NCI-H345 (cell line): Measurements from ENCODE around the gene GPR25.

Source experiments
- DNase-seq: peaks from one replicate; lab custom pipeline; 2025; lab: John Stamatoyannopoulos, UW

GPR25 gene

GRCh38 chr1:200912737-200913407 is 40.1 kb downstream of the GPR25 start:
- DNase-seq: no peak

GRCh38 chr1:200916152-200916551 is 43.4 kb downstream of the GPR25 start:
- DNase-seq: no peak

- DNase-seq: no peak
Measured at GRCh38 chr1:200916681-200917080, 43.9 kb downstream of the GPR25 start.

GRCh38 chr1:200917291-200917817 is 44.6 kb downstream of the GPR25 start:
- peak; percentile 56 for DNase-seq

GRCh38 chr1:200918006-200918405 is 45.2 kb downstream of the GPR25 start:
- no peak for DNase-seq

- DNase-seq: no peak
Measured at GRCh38 chr1:200919386-200919785, 46.6 kb downstream of the GPR25 start.

GRCh38 chr1:200921571-200922110 is 48.9 kb downstream of the GPR25 start:
- no peak for DNase-seq

GRCh38 chr1:200922406-200922805 is 49.6 kb downstream of the GPR25 start:
- no peak for DNase-seq

GRCh38 chr1:200923601-200924000 is 50.8 kb downstream of the GPR25 start:
- DNase-seq: no peak
